Activated CD4-positive, alpha-beta T cell treated with anti-CD3 and anti-CD28 coated beads, Interleukin-2, amount 50 U/mL, for 48 hours (primary cell): ENCODE results near the gene TMEM39A.

Source experiments
- DNase-seq, 2 experiments: peaks; one replicate each; pipeline ENCODE4 v3.0.0-alpha.2; 2020

TMEM39A gene

DNA sequence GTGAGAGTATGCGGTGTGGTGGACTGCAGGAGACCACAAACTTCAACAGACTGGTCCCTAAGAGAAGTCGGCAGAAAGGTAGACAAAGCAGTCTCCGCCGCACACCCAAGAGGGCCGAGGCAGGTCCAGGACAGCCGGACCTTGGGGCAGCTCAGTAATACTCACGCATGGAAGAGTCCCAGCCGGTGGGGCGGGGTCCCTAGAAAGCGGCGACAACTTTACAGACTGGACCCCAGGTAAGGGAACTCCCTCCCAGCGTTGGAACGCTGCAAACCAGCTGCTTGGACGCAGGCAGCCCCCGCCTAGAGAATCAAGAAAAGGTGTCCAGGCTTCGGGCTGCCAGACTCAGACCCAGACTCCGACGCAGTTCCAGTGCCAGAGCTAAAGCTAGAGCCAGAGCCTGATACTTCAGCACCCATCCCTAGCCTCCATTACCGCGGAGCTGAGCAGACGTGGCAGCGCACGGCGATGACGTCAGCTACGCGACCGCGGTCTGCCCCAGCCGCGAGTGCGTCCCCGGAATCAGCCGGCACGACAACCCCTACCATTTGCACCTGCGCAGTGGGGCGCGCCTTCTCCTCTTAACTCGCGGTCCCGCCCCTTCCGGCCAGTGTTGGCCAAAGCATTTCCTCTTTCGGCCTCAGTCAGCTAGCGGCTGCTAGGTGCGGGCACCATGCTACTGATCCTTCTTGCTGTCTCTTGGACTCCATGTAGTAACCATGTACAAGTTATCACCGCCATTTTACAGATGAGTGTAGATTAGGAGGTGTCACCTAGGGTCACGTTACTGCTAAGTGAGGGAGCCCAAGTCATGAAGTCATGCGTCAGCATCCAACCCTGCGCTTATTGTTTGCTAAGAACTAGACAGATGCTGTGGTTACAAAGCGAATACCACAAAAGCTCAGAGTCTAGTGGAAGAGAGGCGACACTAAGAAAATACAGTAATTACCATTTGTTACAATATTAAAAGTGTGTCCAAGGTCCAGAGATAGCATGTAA is at the start of gene TMEM39A:
Gene TMEM39A (minus strand): TSS at position 445 of the 999 bp plus-strand sequence. CDS start 1,541 bp downstream, outside the sequence.
- peak; percentile 99 for DNase-seq

- DNase-seq = no peak
Observed at GRCh38 chr3:119510690-119511089, 47.3 kb upstream of the TMEM39A start.

- peak in 1 of 2 experiments; percentile 29 for DNase-seq
Observed at GRCh38 chr3:119508172-119508845, 44.9 kb upstream of the TMEM39A start.

DNA sequence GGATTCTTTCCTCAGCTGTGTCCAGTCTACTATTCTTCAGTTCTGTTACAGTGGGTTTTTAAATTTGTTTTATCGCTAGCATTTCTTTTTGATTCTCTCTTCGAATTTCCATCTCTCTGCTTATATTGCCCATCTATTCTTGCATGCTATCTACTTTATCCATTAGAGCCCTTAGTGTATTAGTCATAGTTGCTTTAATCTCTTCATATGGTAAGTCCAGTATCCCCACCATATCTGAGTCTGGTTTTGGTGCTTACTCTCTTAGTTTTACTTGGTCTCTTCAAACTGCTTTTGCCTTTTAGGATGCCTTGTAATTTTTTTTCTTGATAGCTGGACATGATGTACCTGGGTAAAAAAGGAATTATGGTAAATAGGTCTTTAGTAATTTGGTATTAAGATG is 44.0 kb upstream of the TMEM39A start:
- no peak for DNase-seq

- no peak for DNase-seq
Observed at GRCh38 chr3:119506631-119507030, 43.2 kb upstream of the TMEM39A start.

- DNase-seq = no peak
Observed at GRCh38 chr3:119500901-119501300, 37.5 kb upstream of the TMEM39A start.

DNA sequence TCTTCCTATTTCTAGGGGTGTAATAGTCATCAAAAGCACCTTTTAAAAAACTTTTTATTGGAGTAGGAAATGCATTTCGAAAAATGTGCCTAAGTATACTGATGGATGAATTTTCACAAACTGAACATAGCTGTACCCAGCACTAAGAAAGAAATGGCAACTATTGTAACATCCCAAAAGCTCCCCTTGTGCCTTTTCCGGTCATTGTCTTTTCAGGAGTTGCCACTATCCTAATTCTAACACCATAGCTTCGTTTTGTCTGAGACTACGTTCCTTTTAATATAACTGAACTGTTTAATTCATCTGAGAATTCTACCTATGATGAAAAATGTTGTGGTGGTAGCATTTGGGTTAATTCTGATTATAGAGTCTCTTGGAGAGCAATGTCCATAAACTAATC is 36.9 kb upstream of the TMEM39A start:
- no peak for DNase-seq

GRCh38 chr3:119498186-119499011 is 35.0 kb upstream of the TMEM39A start, which contains the start of gene TIMMDC1:
Gene TIMMDC1, plus strand, starts transcription at chr3:119498547. Its CDS starts 187 bp downstream, at chr3:119498734.
- DNase-seq = peak; percentile 97

- DNase-seq = peak in 1 of 2 experiments; percentile 21
Observed at GRCh38 chr3:119497820-119498185, 34.4 kb upstream of the TMEM39A start.

GRCh38 chr3:119494597-119494996 is 31.2 kb upstream of the TMEM39A start:
- DNase-seq = no peak

GRCh38 chr3:119492810-119493209 is 29.4 kb upstream of the TMEM39A start:
- no peak for DNase-seq

- no peak for DNase-seq
Observed at GRCh38 chr3:119492128-119492527, 28.7 kb upstream of the TMEM39A start.

- DNase-seq = no peak
Observed at GRCh38 chr3:119490153-119490552, 26.7 kb upstream of the TMEM39A start.

DNA sequence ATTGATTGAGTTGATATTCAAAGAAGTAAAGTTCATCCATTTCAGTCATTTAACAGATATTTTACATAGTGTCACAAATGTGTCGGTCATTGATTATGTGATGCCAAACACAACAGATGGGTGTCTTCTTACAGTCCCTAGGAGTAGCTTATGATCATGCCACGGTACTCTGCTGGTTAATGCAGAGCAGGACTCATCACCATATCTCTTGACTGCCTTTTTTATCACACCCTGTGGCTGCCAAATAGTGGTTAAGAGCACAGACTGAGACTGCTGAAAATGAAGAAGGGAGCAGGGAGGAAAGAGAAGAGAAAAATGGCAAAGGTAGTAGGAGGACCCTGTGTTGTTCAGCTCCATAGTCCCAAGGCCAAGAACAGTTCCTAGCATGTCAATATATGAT is 22.1 kb upstream of the TMEM39A start:
- DNase-seq = no peak

DNA sequence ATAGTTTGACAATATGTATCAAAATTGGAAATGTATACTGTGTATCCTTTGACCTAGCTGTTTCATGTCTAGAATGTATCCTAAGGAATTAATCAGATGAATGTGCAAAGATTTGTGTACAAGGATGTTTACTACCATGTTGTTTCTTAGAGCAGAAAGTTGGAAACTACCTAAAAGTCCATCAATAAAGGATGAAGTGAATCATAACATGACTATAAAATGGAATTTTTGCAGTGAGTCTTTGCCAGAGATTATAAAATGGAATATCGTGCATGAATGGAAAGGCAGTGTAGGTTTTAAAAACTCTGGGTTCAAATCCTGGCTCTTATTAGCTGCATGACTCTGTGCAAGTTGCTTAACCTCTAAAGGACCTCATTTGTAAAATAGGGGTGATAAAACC is 19.7 kb upstream of the TMEM39A start:
- DNase-seq = no peak

DNA sequence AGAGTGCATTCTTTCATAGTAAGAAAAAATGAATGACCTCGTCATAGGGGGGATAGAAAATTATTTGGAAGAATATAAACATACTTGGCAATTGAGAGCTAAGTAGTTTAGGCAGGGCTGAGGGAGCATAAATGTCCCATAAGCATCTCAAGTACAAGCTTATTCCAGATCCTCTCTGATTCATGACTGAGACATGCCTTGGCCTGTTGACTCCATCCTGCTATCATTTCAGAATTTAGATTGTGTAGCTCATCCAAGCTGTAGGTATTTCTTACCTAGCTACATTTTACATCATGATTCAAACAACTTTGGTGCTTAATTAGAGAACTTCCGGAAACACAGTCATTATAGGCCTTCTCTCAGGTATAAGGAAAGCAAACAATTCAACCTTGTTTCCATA is 17.7 kb upstream of the TMEM39A start:
- no peak for DNase-seq

GRCh38 chr3:119470866-119471265 is 7.5 kb upstream of the TMEM39A start:
- no peak for DNase-seq

DNA sequence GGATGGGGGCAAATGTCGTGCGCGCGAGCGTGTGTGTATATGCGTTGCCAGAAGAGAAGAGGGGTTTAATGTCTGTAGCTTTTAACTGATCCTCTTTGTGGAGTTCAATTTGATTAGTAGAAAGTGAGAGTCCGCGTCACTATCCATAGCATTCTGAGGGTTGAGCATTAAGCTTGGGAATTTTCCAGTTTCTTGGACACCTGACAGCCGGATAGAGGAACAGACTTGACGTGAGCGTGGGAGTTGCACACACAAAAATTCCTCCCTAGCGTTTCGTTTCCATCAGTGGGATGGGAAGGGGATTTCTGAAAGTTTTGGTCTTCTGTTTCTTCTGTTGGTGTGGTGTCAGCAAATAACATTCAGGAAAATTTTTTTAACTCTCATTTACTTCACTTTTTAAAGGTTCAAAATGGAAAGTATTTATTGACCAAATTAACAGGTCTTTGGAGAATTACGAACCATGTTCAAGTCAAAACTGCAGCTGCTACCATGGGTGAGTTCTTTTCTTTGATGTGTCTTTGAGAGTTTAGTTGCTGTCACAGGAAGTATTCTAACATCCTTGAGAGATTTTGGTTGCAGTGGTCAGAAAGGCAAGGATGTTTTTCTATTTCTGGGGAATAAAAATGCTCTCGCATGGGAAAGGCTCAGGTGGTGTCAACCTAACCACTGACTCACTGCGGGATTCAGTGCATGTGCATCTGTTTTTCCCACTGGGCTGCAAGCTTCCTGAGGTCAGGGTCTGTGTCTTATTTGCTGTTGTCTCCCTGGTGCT is 6.2 kb upstream of the TMEM39A start:
- DNase-seq = peak in 1 of 2 experiments; percentile 10

GRCh38 chr3:119468041-119468440 is 4.6 kb upstream of the TMEM39A start:
- no peak for DNase-seq

GRCh38 chr3:119457246-119457645 is 6.2 kb downstream of the TMEM39A start:
- no peak for DNase-seq

DNA sequence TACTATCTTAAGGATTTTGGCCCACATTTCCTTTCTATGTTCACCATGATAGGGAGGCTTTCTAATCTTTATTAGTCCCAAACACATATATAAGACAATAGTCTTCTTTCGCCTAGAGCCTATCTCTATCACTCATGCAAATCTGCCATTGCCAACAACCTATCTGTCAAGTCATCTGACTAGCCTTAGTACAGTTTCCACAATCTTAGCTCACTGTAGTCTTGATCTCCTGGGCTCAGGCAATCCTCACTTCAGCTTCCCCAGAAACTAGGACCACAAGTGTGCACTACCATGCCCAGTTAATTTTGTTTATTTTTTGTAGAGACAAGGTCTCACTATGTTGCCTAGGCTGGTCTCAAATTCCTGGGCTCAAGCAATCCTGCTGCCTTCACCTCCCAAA is 6.9 kb downstream of the TMEM39A start:
- DNase-seq = no peak

GRCh38 chr3:119453822-119454221 is 9.6 kb downstream of the TMEM39A start:
- DNase-seq = no peak
